Liver (tissue), 9 donors: ENCODE data around the gene EME1. TPM values are rescaled to one million over a fixed set of nuclear protein-coding genes. Genes with fewer than 3 reads are reported as not detected.

ENCODE experiments used
- DNase-seq: peaks from one replicate; pipeline ENCODE4 v3.0.0-alpha.2; 2017; ENCODE audit warnings: low spot score
- H3K27ac ChIP-seq, 2 donors: one replicate each; pipeline ENCODE4 v1.7.0; 2013; ENCODE audit warnings: inconsistent platforms in 2 of 2, low read length in 2 of 2, control low read depth in 1 of 2, low read depth in 1 of 2, mild to moderate bottlenecking in 1 of 2
- H3K27me3 ChIP-seq, 4 donors: one replicate each; pipeline versions ENCODE4 v1.6.1 to v1.7.0; 2013; ENCODE audit warnings: low read length in 3 of 4, inconsistent platforms in 1 of 4, mild to moderate bottlenecking in 1 of 4, moderate library complexity in 1 of 4; ENCODE audit not compliant: control insufficient read depth in 4 of 4, insufficient read depth in 4 of 4
- H3K36me3 ChIP-seq, 4 donors: one replicate each; pipeline versions ENCODE4 v1.6.1 to v1.7.0; 2013; ENCODE audit warnings: low read length in 3 of 4, mild to moderate bottlenecking in 3 of 4, low read depth in 1 of 4, moderate library complexity in 1 of 4; ENCODE audit not compliant: control insufficient read depth in 4 of 4, insufficient read depth in 3 of 4
- H3K4me1 ChIP-seq, 4 donors: one replicate each; pipeline versions ENCODE4 v1.6.1 to v1.7.0; 2013; ENCODE audit warnings: low read length in 3 of 4, mild to moderate bottlenecking in 3 of 4, moderate library complexity in 1 of 4; ENCODE audit not compliant: control insufficient read depth in 4 of 4, insufficient read depth in 4 of 4
- H3K4me3 ChIP-seq, 3 donors: one replicate each; pipeline versions ENCODE4 v1.6.1 to v1.7.0; 2013; ENCODE audit warnings: low read length in 3 of 3, control low read depth in 1 of 3, low read depth in 1 of 3, mild to moderate bottlenecking in 1 of 3
- H3K9ac ChIP-seq, 2 donors: one replicate each; pipeline ENCODE4 v1.7.0; 2013; ENCODE audit warnings: low read length in 2 of 2, mild to moderate bottlenecking in 2 of 2, moderate library complexity in 2 of 2, control low read depth in 1 of 2, low read depth in 1 of 2
- H3K9me3 ChIP-seq, 4 donors: one replicate each; pipeline versions ENCODE4 v1.6.1 to v1.7.0; 2013; ENCODE audit warnings: low read length in 3 of 4; ENCODE audit not compliant: control insufficient read depth in 4 of 4
- ATF3 ChIP-seq: IDR thresholded peaks from 2 replicates; pipeline ENCODE4 v1.6.1; 2016; ENCODE audit warnings: antibody characterized with exemption
- CTCF ChIP-seq: fragments of 150-350 bp; IDR thresholded peaks from 2 replicates; pipeline ENCODE4 v1.5.1; 2017; ENCODE audit warnings: improper control_type of control experiment, low read depth, low read length; ENCODE audit not compliant: missing input control
- FOXA1 ChIP-seq: IDR thresholded peaks from 2 replicates; pipeline ENCODE4 v1.6.1; 2016; ENCODE audit warnings: antibody characterized with exemption
- GABPA ChIP-seq, 2 donors: IDR thresholded peaks in 1 of 2; conservative IDR thresholded peaks in 1 of 2; 2 replicates each; pipeline ENCODE4 v1.6.1; 2016; ENCODE audit warnings: antibody characterized with exemption in 2 of 2, mild to moderate bottlenecking in 1 of 2, moderate library complexity in 1 of 2
- HNF4A ChIP-seq, 2 donors: conservative IDR thresholded peaks; 2 replicates each; pipeline ENCODE4 v1.6.1; 2016; ENCODE audit warnings: antibody characterized with exemption in 2 of 2, mild to moderate bottlenecking in 2 of 2
- HNF4G ChIP-seq: IDR thresholded peaks from 2 replicates; pipeline ENCODE4 v1.6.1; 2016; ENCODE audit warnings: antibody characterized with exemption
- JUND ChIP-seq, 2 donors: IDR thresholded peaks; 2 replicates each; pipeline ENCODE4 v1.6.1; 2016; ENCODE audit warnings: antibody characterized with exemption in 2 of 2
- MAX ChIP-seq: IDR thresholded peaks from 2 replicates; pipeline ENCODE4 v1.6.1; 2016; ENCODE audit warnings: antibody characterized with exemption
- NR2F2 ChIP-seq: IDR thresholded peaks from 2 replicates; pipeline ENCODE4 v1.6.1; 2016; ENCODE audit warnings: antibody characterized with exemption
- RAD21 ChIP-seq, 2 donors: IDR thresholded peaks; 2 replicates each; pipeline ENCODE4 v1.6.1; 2016; ENCODE audit warnings: antibody characterized with exemption in 2 of 2, mild to moderate bottlenecking in 2 of 2
- REST ChIP-seq: IDR thresholded peaks from 2 replicates; pipeline ENCODE4 v1.6.1; 2016; ENCODE audit warnings: antibody characterized with exemption, mild to moderate bottlenecking
- RXRA ChIP-seq, 2 donors: IDR thresholded peaks; 2 replicates each; pipeline ENCODE4 v1.6.1; 2017 to 2018; ENCODE audit warnings: antibody characterized with exemption in 2 of 2, mild to moderate bottlenecking in 1 of 2
- SP1 ChIP-seq: IDR thresholded peaks from 2 replicates; pipeline ENCODE4 v1.6.1; 2018; ENCODE audit warnings: antibody characterized with exemption, mild to moderate bottlenecking
- TAF1 ChIP-seq: conservative IDR thresholded peaks from 2 replicates; pipeline ENCODE4 v1.6.1; 2016; ENCODE audit warnings: antibody characterized with exemption, mild to moderate bottlenecking
- YY1 ChIP-seq: IDR thresholded peaks from 2 replicates; pipeline ENCODE4 v1.6.1; 2016; ENCODE audit warnings: antibody characterized with exemption, mild to moderate bottlenecking
- ZBTB33 ChIP-seq: IDR thresholded peaks from 2 replicates; pipeline ENCODE4 v1.6.1; 2016; ENCODE audit warnings: antibody characterized with exemption
- WGBS: extraction: QIAGEN DNeasy Blood & Tissue Kit; methylation state at CpG from one replicate; pipeline ENCODE4 v1.1.7; 2013; 5-methylcytosine and 5-hydroxymethylcytosine counted together
- polyA plus RNA-seq, 2 donors: library from polyadenylated mRNA; stranded (reverse) in 1 of 2; unstranded in 1 of 2; fragments of 200-250 nt in 1 of 2; fragments of >200 nt in 1 of 2; fragmentation: Nextera tagmentation in 1 of 2; extraction: Ambion mirVana in 1 of 2; gene quantifications; one replicate each; pipeline versions ENCODE4 v1.2.1 to v1.2.3, GENCODE V29; 2013 to 2015
- total RNA-seq, 2 donors: library from RNA; depleted of rRNA; stranded (reverse); fragments of >200 nt; gene quantifications; one replicate each; pipeline ENCODE4 v1.2.3, GENCODE V29; 2014
- donor health status: healthy.
- donor health status: healthy.
- donor health status: healthy.
- donor health status: healthy.
- donor health status: healthy.

The EME1 gene
- total and polyA plus RNA-seq, 4 donors, result 0.08 to 3.4 (median 0.35) TPM

- 93% methylated on average over 4 of the region's 4 CpGs for WGBS
- Histone ChIP-seq H3K27me3 (no peaks in the 10 kb centered on the region), H3K9ac (no peak overlapping the region), H3K9me3 (no peaks in the 10 kb centered on the region), H3K4me1 (peaks cover 0 to 6% (median 3%) of the 10 kb centered on the region in 4 donors), H3K4me3 (no peak overlapping the region), H3K36me3 (peaks cover 1 to 39% (median 15%) of the 10 kb centered on the region in 4 donors), H3K27ac (no peak overlapping the region)
- DNase-seq, result no peak
- TF ChIP-seq GABPA (IDR thresholded peaks at IDR 0.05 in 1 of 2, conservative IDR thresholded peaks at IDR 0.05 in 1 of 2), result no peak
- no peak for TF ChIP-seq REST
- no peak for TF ChIP-seq ZBTB33
- no peak for TF ChIP-seq ATF3
These were observed 17.7 kb upstream of the EME1 start for GRCh38 chr17:50355336-50355700.

GRCh38 chr17:50355701-50356341, 17.2 kb upstream of the EME1 start:
- DNase-seq, result no peak
- Histone ChIP-seq H3K4me3 (no peak overlapping the region), H3K9ac (no peak overlapping the region), H3K27me3 (no peaks in the 10 kb centered on the region), H3K27ac (no peak overlapping the region), H3K9me3 (no peaks in the 10 kb centered on the region), H3K36me3 (peaks cover 1 to 39% (median 15%) of the 10 kb centered on the region in 4 donors), H3K4me1 (peaks cover 0 to 6% (median 3%) of the 10 kb centered on the region in 4 donors)
- TF ChIP-seq FOXA1 (no peak), RXRA (IDR thresholded peaks at IDR 0.05) (no peak), YY1 (no peak), CTCF (no peak), REST (no peak), JUND (IDR thresholded peaks at IDR 0.05) (no peak), MAX (no peak), SP1 (no peak), RAD21 (IDR thresholded peaks at IDR 0.05) (no peak), ZBTB33 (no peak), HNF4G (no peak), NR2F2 (no peak), HNF4A (conservative IDR thresholded peaks at IDR 0.05) (no peak), TAF1 (no peak), GABPA (IDR thresholded peaks at IDR 0.05 in 1 of 2, conservative IDR thresholded peaks at IDR 0.05 in 1 of 2) (no peak)
- WGBS, result 95% methylated on average over 20 of the region's 20 CpGs
